Smooth muscle cell of the brain vasculature (primary cell): Measurements from ENCODE around the gene TENM4.
"Not testable (repeated sequence)": the region's sequence is repeated elsewhere in the genome, so short reads cannot be mapped to it uniquely, and the experiment has no call there.

Source experiments
- DNase-seq: peaks from one replicate; pipeline ENCODE4 v3.0.0-alpha.2; 2012; ENCODE audit warnings: low read depth, low spot score

TENM4 gene

GRCh38 chr11:78909386-78909785 lies 531.4 kb downstream of the TENM4 start:
- DNase-seq = no peak

- no peak for DNase-seq
Measured at GRCh38 chr11:78907636-78908035, 533.2 kb downstream of the TENM4 start.

GRCh38 chr11:78906566-78906965 lies 534.3 kb downstream of the TENM4 start:
- DNase-seq = no peak

- DNase-seq = no peak
Measured at GRCh38 chr11:78905756-78906155, 535.1 kb downstream of the TENM4 start.

GRCh38 chr11:78902771-78903507 lies 537.9 kb downstream of the TENM4 start:
- no peak for DNase-seq

- DNase-seq = no peak
Measured at GRCh38 chr11:78901831-78902230, 539.0 kb downstream of the TENM4 start.

- DNase-seq = no peak
Measured at GRCh38 chr11:78898266-78898775, 542.5 kb downstream of the TENM4 start.

GRCh38 chr11:78893996-78894395 lies 546.8 kb downstream of the TENM4 start:
- DNase-seq = no peak

GRCh38 chr11:78889698-78890097 lies 551.1 kb downstream of the TENM4 start:
- DNase-seq = no peak

GRCh38 chr11:78886616-78887015 lies 554.2 kb downstream of the TENM4 start:
- no peak for DNase-seq

- DNase-seq = no peak
Measured at GRCh38 chr11:78884761-78885160, 556.1 kb downstream of the TENM4 start.

GRCh38 chr11:78883506-78883905 lies 557.3 kb downstream of the TENM4 start:
- no peak for DNase-seq

- not testable (repeated sequence) for DNase-seq
Measured at GRCh38 chr11:78879094-78879980, 561.5 kb downstream of the TENM4 start.

- no peak for DNase-seq
Measured at GRCh38 chr11:78878631-78879030, 562.2 kb downstream of the TENM4 start.

GRCh38 chr11:78876676-78877075 lies 564.2 kb downstream of the TENM4 start:
- no peak for DNase-seq

GRCh38 chr11:78870655-78871054 lies 570.2 kb downstream of the TENM4 start:
- DNase-seq = no peak

- DNase-seq = no peak
Measured at GRCh38 chr11:78869293-78869692, 571.5 kb downstream of the TENM4 start.

- DNase-seq = no peak
Measured at GRCh38 chr11:78868563-78868962, 572.3 kb downstream of the TENM4 start.

- no peak for DNase-seq
Measured at GRCh38 chr11:78860720-78861422, 580.0 kb downstream of the TENM4 start.

- DNase-seq = no peak
Measured at GRCh38 chr11:78857688-78858087, 583.1 kb downstream of the TENM4 start.

- DNase-seq = no peak
Measured at GRCh38 chr11:78856211-78856610, 584.6 kb downstream of the TENM4 start.

- no peak for DNase-seq
Measured at GRCh38 chr11:78855116-78855515, 585.7 kb downstream of the TENM4 start.
